ENCODE measurements around the gene HES1. TPM values are rescaled to one million over a fixed set of nuclear protein-coding genes. Genes with fewer than 3 reads are reported as not detected.
"Not testable (repeated sequence)": the region's sequence is repeated elsewhere in the genome, so short reads cannot be mapped to it uniquely, and the experiment has no call there.

The HES1 gene
- total RNA-seq, 1 donor from 2014 or later, result 142 TPM

DNA sequence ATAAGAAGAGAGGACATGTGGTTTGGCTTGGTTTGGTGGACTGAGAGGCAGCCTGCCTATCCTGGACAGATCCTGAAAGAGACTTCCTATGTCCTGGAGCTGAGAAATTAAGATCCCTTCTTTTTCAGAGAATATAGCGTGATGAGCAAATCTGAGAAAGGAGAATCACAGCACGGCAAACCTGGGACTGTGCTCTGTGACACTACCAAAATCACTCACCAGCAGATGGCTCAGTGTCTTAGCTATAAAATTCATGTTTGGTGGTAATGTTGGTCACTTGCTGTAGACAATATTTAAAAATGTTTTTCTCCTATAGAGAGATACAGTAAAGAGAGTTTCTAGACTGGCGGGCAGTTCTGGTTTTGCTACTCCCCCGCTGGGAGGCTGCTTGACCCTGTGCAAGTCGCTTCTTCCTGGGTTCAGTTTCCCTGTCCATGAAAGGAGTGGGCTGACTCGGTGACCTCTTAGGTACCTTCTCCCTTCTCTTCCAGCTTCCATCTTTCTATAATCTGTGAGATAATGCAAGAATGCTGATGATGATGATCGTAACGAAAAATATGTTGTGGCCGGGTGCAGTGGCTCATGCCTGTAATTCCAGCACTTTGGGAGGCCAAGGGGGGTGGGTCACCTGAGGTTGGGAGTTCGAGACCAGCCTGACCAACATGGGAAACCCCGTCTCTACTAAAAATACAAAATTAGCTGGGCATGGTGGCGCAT is 7.6 kb upstream of the HES1 start:
- no peaks in the 10 kb centered on the region for H3K9me3 Mint-ChIP-seq (ENCODE audit: low read depth)
- TF ChIP-seq, protein P1, sequence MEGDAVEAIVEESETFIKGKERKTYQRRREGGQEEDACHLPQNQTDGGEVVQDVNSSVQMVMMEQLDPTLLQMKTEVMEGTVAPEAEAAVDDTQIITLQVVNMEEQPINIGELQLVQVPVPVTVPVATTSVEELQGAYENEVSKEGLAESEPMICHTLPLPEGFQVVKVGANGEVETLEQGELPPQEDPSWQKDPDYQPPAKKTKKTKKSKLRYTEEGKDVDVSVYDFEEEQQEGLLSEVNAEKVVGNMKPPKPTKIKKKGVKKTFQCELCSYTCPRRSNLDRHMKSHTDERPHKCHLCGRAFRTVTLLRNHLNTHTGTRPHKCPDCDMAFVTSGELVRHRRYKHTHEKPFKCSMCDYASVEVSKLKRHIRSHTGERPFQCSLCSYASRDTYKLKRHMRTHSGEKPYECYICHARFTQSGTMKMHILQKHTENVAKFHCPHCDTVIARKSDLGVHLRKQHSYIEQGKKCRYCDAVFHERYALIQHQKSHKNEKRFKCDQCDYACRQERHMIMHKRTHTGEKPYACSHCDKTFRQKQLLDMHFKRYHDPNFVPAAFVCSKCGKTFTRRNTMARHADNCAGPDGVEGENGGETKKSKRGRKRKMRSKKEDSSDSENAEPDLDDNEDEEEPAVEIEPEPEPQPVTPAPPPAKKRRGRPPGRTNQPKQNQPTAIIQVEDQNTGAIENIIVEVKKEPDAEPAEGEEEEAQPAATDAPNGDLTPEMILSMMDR (IDR thresholded peaks at IDR 0.05; ENCODE audit: unreplicated experiment), result no peak
- H3K4me3 Mint-ChIP-seq (ENCODE audit: low read depth), result no peak overlapping the region
- peak overlapping the region; percentile 67 for H3K27ac Mint-ChIP-seq
- peaks cover 53% of the 10 kb centered on the region for H3K4me1 Mint-ChIP-seq (ENCODE audit: low read depth)
- DNase-seq (ENCODE audit: low spot score, unreplicated experiment), result no peak
- H3K36me3 Mint-ChIP-seq (ENCODE audit: insufficient read depth), result no peaks in the 10 kb centered on the region
- peaks cover 4% of the 10 kb centered on the region for H3K27me3 Mint-ChIP-seq

DNA sequence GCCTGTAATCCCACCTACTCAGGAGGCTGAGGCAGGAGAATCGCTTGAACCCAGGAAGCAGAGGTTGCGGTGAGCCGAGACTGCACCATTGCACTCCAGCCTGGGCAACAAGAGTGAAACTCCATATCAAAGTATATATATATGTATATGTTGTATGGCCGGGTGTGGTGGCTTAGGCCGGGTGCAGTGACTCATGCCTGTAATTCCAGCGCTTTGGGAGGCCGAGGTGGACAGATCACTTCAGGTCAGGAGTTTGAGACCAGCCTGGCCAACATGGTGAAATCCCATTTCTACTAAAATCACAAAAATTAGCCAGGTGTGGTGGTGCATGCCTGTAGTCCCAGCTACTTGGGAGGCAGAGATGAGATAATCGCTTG is 7.0 kb upstream of the HES1 start:
- not testable (repeated sequence) for H3K27ac Mint-ChIP-seq; DNase-seq (ENCODE audit: low spot score, unreplicated experiment); H3K27me3 Mint-ChIP-seq; H3K4me3 Mint-ChIP-seq (ENCODE audit: low read depth); H3K36me3 Mint-ChIP-seq (ENCODE audit: insufficient read depth); H3K9me3 Mint-ChIP-seq (ENCODE audit: low read depth)
- peaks cover 54% of the 10 kb centered on the region for H3K4me1 Mint-ChIP-seq (ENCODE audit: low read depth)

DNA sequence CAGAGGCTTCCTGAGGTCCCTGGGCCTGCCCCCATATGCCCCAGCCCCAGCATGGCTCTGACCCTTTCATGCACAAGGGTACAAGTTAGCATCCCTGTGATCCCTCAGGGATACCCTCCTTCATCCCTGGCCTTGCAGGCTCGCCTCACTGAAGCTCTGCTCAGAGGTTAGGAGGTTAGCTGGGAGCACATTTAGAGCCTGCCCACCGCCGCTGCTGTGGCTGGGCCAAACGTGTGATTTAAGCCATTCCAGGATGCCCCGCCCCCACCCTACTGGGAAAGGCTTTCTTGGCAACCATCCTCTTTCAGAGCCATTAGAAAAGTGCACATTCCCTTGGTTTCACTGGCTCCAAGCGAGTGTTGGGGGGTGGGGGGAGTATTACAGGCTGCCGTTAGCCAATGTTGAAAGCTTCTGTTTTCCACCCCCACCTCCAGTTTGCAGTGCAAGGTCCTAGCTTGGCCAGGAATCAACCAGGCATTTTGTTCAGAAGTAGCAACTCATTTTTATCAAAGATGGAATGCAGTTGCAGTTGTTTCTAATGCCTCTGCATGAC is 6.3 kb upstream of the HES1 start:
- Mint-ChIP-seq H3K27me3 (peaks cover 4% of the 10 kb centered on the region), H3K9me3 (ENCODE audit: low read depth) (no peaks in the 10 kb centered on the region), H3K36me3 (ENCODE audit: insufficient read depth) (no peaks in the 10 kb centered on the region), H3K27ac (peak overlapping the region; percentile 45), H3K4me3 (ENCODE audit: low read depth) (no peak overlapping the region), H3K4me1 (ENCODE audit: low read depth) (peaks cover 47% of the 10 kb centered on the region)
- DNase-seq (ENCODE audit: low spot score, unreplicated experiment), result no peak
- TF ChIP-seq, protein P1 (IDR thresholded peaks at IDR 0.05; ENCODE audit: unreplicated experiment), result no peak

DNA sequence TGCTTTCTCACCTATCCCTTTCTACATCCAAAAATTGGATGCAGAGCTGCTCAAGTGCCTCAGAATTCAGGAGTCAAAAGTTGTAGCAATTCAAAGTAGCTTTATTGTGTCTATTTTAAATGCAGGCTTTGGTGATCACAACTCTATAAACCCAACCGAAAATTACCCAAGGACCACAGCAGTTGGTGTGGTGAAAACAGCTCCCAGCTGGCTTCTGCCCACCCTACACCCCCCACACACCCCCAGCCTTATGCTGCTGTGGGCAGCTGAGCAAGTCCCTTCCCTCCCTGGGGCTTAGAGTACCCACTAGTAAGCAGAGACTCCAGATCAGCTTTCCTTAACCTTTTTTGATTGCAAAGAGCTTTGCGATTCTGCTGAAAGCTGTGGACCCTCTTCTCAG is 5.8 kb upstream of the HES1 start:
- Mint-ChIP-seq H3K27me3 (peaks cover 4% of the 10 kb centered on the region), H3K4me3 (ENCODE audit: low read depth) (peak overlapping the region; percentile 55), H3K9me3 (ENCODE audit: low read depth) (no peaks in the 10 kb centered on the region), H3K27ac (peak overlapping the region; percentile 45), H3K36me3 (ENCODE audit: insufficient read depth) (no peaks in the 10 kb centered on the region), H3K4me1 (ENCODE audit: low read depth) (peaks cover 43% of the 10 kb centered on the region)
- TF ChIP-seq, protein P1 (IDR thresholded peaks at IDR 0.05; ENCODE audit: unreplicated experiment), result no peak
- no peak for DNase-seq (ENCODE audit: low spot score, unreplicated experiment)

DNA sequence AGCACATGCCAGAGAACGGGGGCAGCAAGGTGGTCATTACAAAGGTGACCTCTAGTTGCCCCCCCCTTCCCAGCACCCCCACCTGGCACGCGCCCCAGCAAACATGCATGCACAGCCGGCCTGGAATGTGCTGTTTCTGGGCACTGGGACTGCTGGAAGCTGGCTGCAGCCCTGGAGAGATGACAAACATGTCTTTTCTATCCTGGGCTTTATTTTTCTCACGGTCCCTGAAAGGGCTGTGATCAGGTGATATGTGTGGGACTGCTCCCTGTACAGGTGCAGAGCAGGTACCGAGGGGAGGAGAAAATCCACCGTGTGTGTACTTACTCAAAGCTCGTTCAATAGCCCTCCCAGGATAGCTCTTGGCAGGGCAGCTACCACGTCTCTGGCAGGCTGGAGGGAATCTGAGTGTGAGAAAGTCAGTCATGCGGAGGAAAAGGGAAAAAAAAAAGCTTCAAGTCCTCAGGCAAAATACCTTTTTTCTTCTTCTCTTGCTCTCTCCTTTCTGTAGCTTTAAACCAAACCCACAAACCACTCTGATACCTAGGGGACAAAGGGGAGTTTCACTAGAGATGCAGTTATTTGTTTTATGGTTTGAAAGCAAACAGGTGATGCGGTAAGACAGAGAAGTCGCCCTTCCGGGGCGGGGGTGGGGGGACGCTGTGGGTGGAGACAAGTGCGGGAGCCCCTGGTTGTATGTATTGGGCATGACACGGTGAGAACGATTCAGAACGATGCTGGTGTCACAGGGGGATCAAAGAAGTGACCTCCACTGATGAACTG is 5.0 kb upstream of the HES1 start:
- peak overlapping the region; percentile 55 for H3K4me3 Mint-ChIP-seq (ENCODE audit: low read depth)
- peaks cover 42% of the 10 kb centered on the region for H3K4me1 Mint-ChIP-seq (ENCODE audit: low read depth)
- peak; percentile 33 for DNase-seq (ENCODE audit: low spot score, unreplicated experiment)
- H3K36me3 Mint-ChIP-seq (ENCODE audit: insufficient read depth), result no peaks in the 10 kb centered on the region
- no peaks in the 10 kb centered on the region for H3K9me3 Mint-ChIP-seq (ENCODE audit: low read depth)
- H3K27ac Mint-ChIP-seq, result peak overlapping the region; percentile 97
- peaks cover 4% of the 10 kb centered on the region for H3K27me3 Mint-ChIP-seq
- TF ChIP-seq, protein P1 (IDR thresholded peaks at IDR 0.05; ENCODE audit: unreplicated experiment), result no peak

Data from progenitor cell of endocrine pancreas (in vitro differentiated cells).